ENCODE results near the gene PPM1J. TPM values are rescaled to one million over a fixed set of nuclear protein-coding genes. Genes with fewer than 3 reads are reported as not detected.
A peak's percentile ranks its signal among the peaks of the same experiment; 100 is the strongest.

Gene PPM1J
- total and polyA plus RNA-seq, 9 of the 15 experiments (the other 6 are each of a cell fraction or from before 2014, with no cell fraction given) = 0.25 to 10.5 (median 4.2) TPM

GRCh38 chr1:112700290-112701226, 14.6 kb downstream of the PPM1J start (continued):
- TF ChIP-seq RFX1 (IDR thresholded peaks at IDR 0.05) = no peak
- peak; percentile 94 for TF ChIP-seq LCOR (CRISPR knock-in tag; IDR thresholded peaks at IDR 0.05)
- TF ChIP-seq CBFB (CRISPR knock-in tag; IDR thresholded peaks at IDR 0.05) = peak; percentile 6; the same call in 1 of the 2 replicates
- peak in 1 of 2 experiments; percentile 55; a peak in 1 of 4 replicates for TF ChIP-seq NONO (IDR thresholded peaks at IDR 0.05; ENCODE audit: low read depth in 2 of 2, low read length in 1 of 2)
- TF ChIP-seq KAT8 (IDR thresholded peaks at IDR 0.05; ENCODE audit: low read depth) = no peak
- no peak for TF ChIP-seq TEAD2 (tag; IDR thresholded peaks at IDR 0.05)
- no peak for TF ChIP-seq BRF1 (IDR thresholded peaks at IDR 0.05; ENCODE audit: borderline replicate concordance, extremely low read depth, insufficient read length)
- TF ChIP-seq ZNF133 (CRISPR knock-in tag; IDR thresholded peaks at IDR 0.05) = no peak
- TF ChIP-seq EP300 (IDR thresholded peaks at IDR 0.05; ENCODE audit: low read length) = peak; percentile 88
- TF ChIP-seq HMGXB4 (CRISPR knock-in tag; IDR thresholded peaks at IDR 0.05) = no peak
- peak; percentile 87 for TF ChIP-seq NFIX (CRISPR knock-in tag; IDR thresholded peaks at IDR 0.05; ENCODE audit: low read depth)
- peak; percentile 66 for TF ChIP-seq TCF3 (CRISPR knock-in tag; IDR thresholded peaks at IDR 0.05)
- TF ChIP-seq ZNF717 (CRISPR knock-in tag; IDR thresholded peaks at IDR 0.05) = 0 out of 2 replicates have a peak, but pooled peaks have one; percentile 64
- TF ChIP-seq CC2D1A (IDR thresholded peaks at IDR 0.05) = peak; percentile 88
- no peak for TF ChIP-seq PCBP1 (IDR thresholded peaks at IDR 0.05; ENCODE audit: low read depth, low read length, poor library complexity, severe bottlenecking)
- no peak for TF ChIP-seq YY1 (IDR thresholded peaks at IDR 0.05; ENCODE audit: borderline replicate concordance in 1 of 3, control insufficient read depth in 1 of 3, extremely low read depth in 1 of 3, insufficient read depth in 3 of 3, insufficient read length in 1 of 3, insufficient replicate concordance in 2 of 3, low read depth in 1 of 3, low read length in 2 of 3)
- no peak for TF ChIP-seq ILK (tag; IDR thresholded peaks at IDR 0.05; ENCODE audit: borderline replicate concordance, low read depth)
- TF ChIP-seq GTF2E2 (tag; IDR thresholded peaks at IDR 0.05) = no peak; the same call in 1 of the 2 replicates
- TF ChIP-seq ZNF589 (CRISPR knock-in tag; IDR thresholded peaks at IDR 0.05; ENCODE audit: low read depth) = peak; percentile 9
- TF ChIP-seq, protein P1, sequence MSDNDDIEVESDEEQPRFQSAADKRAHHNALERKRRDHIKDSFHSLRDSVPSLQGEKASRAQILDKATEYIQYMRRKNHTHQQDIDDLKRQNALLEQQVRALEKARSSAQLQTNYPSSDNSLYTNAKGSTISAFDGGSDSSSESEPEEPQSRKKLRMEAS (CRISPR knock-in tag; IDR thresholded peaks at IDR 0.05) = peak; percentile 68
- no peak for TF ChIP-seq ZBTB8A (IDR thresholded peaks at IDR 0.05; ENCODE audit: partially characterized antibody)
- TF ChIP-seq NCOA6 (IDR thresholded peaks at IDR 0.05) = peak; percentile 82
- no peak for TF ChIP-seq U2AF2 (optimal IDR thresholded peaks at IDR 0.05; ENCODE audit: low read depth, low read length)
- peak; percentile 53; the same call in 1 of the 2 replicates for TF ChIP-seq RAD51 (IDR thresholded peaks at IDR 0.05; ENCODE audit: borderline replicate concordance, low read depth)
- peak; percentile 93 for TF ChIP-seq TEAD4 (IDR thresholded peaks at IDR 0.05; ENCODE audit: low read length)
- TF ChIP-seq TEAD4 (CRISPR knock-in tag; IDR thresholded peaks at IDR 0.05; ENCODE audit: borderline replicate concordance) = no peak
